HG02852 (cell line): ENCODE measurements around the gene ZNF292.
"Not testable (repeated sequence)": the region's sequence is repeated elsewhere in the genome, so short reads cannot be mapped to it uniquely, and the experiment has no call there.

Experiments used
- ATAC-seq: cut with Tn5 transposase; IDR thresholded peaks from one replicate; pipeline ENCODE4 v1.9.1; 2021; ENCODE audit warnings: mild to moderate bottlenecking, moderate library complexity; ENCODE audit not compliant: unreplicated experiment

ZNF292 gene

GRCh38 chr6:87157596-87157995 lies 2.2 kb downstream of the ZNF292 start:
- not testable (repeated sequence) for ATAC-seq

GRCh38 chr6:87161299-87161698 lies 5.9 kb downstream of the ZNF292 start:
- no peak for ATAC-seq

DNA sequence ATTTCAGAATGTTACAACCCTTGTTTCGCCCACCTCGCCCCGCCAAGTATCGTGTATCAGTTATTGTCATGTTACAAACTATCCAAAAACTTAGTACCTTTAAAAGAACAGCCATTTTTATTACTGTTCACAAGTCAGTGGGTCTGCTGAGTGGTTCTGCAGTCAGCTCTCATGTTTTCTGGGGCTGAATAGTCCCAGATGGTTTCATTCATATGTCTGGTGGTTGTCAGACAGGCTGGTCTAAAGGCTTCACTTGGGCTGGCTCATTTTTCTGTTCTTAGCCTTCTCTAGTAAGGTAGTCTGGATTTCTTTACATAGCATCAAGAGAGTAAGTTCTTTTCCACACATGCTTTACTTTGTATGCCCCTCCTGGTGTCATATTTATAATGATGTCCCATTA lies 8.6 kb downstream of the ZNF292 start:
- peak; percentile 52 for ATAC-seq

DNA sequence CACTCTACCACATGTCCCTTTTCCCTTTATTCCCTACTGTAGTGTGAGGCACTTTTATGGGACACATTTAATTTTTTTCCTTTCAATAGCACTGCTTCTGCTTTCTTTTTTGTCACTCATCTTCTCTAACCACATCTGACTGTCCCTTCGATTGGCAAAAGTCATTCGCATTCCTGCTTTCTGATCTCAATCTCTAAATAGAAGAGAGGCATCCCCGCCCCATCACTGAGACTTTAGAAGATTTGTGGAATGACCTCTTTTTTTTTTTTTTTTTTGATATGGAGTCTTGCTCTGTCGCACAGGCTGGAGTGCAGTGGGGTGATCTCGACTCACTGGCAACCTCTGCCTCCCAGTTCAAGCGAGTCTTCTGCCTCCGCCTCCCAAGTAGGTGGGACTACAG lies 9.1 kb downstream of the ZNF292 start:
- ATAC-seq, result no peak

- ATAC-seq, result no peak
Observed at GRCh38 chr6:87165185-87165584, 9.8 kb downstream of the ZNF292 start.

DNA sequence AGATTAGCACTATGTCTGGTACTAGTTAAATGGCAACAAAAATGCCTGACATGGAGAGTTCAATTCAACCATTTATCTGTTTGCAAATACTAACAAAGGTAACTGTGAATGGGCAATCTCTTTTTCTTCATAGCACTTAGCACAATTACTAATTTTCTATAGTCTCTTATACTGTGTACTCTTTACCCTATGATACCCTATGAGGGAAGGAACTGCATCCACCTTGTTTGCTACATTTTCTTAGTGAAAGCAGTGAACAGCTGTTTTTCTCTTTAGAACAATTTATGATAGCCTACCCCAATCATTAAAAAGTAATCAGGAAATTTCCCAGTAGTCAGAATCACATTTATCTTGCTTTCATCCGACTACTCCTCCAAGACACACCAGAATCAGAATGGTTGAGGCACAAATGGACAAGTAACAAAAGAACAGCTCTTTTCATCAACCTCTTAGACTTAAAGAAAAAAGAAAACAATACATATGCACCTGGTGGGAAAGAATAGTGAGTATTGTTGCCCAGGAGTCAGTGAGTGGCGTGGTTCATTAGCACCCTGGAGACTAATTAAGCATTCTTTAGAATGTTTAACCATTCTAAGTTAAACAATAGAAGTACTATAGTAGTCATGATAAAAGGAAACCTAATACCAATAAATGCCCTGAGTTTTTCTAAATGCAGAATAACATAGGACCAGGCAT lies 16.7 kb downstream of the ZNF292 start:
- no peak for ATAC-seq

GRCh38 chr6:87174078-87174579 lies 18.8 kb downstream of the ZNF292 start:
- ATAC-seq, result peak; percentile 45

DNA sequence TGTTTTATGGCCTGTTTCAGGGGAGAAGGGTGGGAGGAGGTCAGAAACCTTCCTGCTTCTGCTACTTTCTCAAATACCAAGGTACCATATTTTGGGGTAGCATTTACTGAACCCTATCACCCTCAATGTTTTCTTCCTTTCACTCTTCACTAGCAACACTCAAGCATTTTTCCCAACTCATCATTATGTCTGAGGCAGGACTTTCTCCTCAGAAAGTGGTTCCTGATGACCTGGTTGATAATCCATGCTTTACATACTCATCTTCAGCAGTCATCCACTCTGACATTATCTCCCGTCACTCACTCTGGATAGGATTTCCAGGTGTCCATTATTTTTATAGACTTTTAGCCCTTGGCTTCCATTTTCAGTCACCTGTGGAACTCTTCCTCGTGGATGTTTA lies 21.1 kb downstream of the ZNF292 start:
- no peak for ATAC-seq

DNA sequence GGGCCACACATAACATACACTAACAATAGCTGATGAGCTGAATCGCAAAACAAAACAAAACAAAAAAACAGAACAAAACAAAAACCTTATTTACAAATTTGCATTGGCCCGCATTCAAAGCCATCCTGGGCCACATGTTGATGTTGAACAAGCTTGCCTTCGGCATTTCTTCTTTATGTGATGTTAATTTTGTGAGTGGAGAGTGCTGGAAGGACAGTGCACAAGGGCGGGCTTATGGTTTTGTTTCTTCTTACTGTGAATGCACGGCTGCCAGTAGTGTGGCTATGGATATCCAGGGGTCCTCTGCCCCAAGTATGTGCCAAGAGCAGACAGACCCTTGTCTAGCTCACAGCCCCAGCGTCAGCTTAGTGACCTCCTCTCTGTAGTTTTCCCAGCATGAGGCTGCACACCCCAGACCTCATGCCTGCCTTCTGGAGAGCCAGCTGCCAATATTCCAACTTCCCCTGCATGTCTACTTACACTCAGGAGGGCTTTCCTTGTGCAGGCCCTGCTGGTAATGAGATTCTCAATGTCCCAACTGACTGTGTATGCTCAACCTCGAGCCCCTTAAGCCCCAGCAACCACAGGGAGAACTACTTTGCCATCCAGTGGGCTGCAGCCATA lies 24.9 kb downstream of the ZNF292 start:
- no peak for ATAC-seq

DNA sequence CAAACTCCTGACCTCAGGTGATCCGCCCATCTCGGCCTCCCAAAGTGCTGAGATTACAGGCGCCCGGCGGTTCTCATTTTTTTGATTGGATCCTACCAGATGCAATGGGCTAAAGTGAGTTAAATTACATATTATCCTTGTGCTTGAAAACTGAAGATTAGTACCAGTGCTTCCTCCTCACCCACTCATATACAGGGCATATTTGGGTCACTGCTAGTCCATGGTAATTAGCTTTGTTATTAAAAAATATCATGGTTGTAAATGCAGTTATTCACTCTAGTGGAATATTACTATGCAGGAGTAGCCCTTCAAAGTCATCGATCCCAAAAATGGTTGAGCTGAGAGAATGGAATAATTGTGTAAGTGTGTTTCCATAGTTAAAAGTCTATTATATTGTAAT lies 26.5 kb downstream of the ZNF292 start:
- ATAC-seq, result no peak

DNA sequence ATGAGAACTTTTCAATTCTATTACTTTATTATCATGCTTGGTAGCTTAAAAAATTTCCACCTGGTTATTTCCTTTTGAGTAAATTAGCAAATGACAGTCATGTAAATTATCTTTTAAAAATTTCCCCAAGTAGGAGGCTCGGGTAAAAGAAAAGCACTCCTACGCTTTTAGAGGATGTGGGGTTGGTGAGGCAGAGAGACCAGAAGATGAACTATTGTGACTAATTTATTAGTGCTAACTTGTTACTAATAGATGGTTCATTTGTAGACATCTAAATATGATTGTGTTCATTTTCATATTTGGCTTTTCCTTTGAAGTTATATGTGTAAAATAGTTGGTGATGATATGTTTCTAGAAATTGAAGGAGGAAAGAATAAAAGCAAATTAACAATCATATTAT lies 27.0 kb downstream of the ZNF292 start:
- peak; percentile 77 for ATAC-seq

DNA sequence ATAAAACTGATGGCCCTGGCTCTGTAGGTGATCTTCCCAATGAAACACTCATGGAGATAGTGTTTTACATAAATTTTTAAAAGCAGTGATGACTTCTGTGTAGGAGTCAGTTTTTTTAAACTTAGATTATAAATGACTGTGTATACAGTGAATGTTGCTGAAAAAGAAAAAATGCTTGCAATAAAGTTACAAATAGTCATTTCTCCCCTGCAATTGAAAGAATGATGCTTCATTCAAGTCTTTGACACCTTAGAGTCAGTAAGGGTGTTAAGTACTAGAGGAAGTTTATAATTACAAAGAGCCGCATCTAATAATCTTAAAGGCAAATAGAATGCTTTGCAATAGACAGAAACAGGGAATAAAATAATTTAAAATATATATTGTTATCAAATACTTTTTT lies 27.6 kb downstream of the ZNF292 start:
- ATAC-seq, result no peak

- ATAC-seq, result no peak
Observed at GRCh38 chr6:87183687-87184086, 28.3 kb downstream of the ZNF292 start.

GRCh38 chr6:87184762-87185250 lies 29.4 kb downstream of the ZNF292 start:
- ATAC-seq, result no peak

DNA sequence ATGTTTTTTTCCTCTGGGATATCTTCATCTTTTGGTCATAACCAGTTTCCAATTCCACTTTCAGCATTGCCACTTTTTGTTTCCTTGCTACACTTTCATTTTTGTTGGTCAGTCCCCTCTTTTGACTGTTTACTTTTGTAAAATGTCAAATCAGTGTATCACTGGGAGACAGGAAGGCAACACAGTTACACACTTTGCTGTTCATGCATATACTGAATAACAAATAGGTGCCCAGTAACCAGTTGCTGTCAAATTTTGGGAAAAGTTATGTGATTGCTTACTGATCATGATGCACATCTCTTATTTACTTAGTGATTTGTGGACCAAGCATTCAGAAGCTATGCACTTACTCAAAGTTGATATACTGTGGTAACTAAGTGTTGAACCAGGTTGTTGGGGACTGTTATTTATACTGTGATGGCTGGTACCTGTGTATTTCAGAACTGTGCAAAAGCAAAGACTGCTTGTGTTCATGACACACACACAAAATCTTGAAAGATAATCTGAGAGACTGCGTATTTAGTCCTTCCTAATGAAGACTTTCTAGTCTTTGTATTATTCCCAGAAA lies 41.0 kb downstream of the ZNF292 start:
- ATAC-seq, result no peak

DNA sequence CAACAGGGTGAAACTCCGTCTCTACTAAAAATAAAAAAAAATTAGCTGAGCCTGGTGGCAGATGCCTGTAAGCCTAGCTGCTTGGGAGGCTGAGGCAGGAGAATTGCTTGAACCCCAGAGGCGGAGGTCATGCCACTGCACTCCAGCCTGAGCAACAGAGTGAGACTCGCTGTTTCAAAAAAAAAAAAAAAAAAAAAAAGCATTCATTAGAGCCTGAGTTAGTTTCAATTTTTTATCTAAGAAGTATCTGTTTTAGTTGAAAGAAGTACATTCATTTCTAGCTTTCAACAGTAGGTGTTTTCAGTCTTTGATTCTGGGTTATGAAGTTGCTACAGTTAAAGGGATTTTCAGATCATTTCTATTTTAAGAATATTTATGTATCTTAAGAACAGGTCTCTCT lies 42.2 kb downstream of the ZNF292 start:
- peak; percentile 80 for ATAC-seq

GRCh38 chr6:87198022-87198810 lies 42.9 kb downstream of the ZNF292 start:
- ATAC-seq, result peak; percentile 3

GRCh38 chr6:87199787-87200186 lies 44.4 kb downstream of the ZNF292 start:
- ATAC-seq, result no peak

DNA sequence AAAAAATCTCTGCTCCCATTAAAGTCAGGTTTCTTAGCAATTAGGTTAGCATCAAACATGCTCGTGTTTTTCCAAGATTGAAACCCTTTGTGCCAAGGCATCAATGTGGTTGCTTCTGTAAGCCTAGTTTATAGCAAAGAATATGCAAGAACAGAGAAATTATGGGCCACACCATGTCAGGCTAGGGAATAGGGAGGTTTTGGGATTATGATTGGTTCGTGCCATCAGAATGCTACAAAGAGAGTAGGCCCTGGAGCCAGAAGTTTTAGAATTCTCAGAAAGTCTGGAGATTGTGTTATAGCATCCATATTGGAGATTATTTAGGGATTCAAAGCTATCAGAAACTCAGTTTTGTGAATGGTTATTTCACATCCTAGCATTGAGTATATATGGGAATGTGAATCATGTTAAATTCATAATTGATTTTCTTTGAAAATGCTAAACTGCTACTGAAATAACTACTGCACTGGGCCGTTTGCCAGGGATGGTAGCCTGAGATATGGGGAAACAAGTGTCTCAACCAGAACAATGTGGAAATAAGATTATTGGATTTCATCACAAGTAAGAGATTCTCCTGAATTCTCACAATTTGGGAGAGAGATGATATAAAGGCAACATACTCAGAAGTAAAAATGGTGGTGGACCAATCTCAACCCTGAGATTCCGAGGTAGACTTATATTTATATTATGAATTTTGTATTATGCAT lies 45.3 kb downstream of the ZNF292 start:
- no peak for ATAC-seq

DNA sequence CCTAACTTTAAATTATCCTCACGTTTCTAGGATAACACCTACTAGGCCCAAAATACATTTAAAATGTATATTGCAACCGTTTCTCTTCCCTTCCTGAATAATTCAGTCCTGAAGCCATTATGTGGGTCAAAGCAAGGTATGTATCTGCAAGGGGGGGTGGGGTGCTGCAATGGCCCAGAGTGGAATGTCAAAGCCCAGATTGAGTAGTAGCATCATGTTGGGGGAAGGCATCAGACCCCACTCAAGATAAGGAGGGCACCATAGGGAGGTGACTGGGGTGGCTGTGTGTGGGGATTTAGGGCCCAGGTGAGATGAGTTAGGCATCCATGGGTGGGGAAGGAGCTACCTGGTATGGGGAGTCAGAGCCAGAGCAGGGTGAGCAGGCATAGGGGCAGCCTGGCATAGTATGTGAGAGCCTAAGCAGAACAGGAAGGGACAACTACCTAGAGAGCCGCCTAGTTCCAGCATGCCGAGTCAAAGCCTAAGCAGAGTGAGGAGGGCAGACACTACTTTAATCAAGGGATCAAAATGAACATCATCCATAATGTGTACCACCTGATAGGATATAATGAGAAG lies 48.2 kb downstream of the ZNF292 start:
- no peak for ATAC-seq
